Neuronal stem cell (in vitro differentiated cells): Measurements from ENCODE around the gene CLEC16A.

ENCODE experiments used
- DNase-seq: peaks from one replicate; pipeline ENCODE4 v3.0.0-alpha.2; 2013; ENCODE audit warnings: low spot score
- H2AFZ ChIP-seq: one replicate; pipeline ENCODE4 v1.6.1; 2013; ENCODE audit warnings: mild to moderate bottlenecking, low read length, inconsistent platforms
- H2AK5ac ChIP-seq: 2 replicates; pipeline ENCODE4 v1.6.1; 2013; ENCODE audit warnings: low read depth, mild to moderate bottlenecking, inconsistent platforms, low read length, moderate library complexity, mixed read lengths
- H2BK120ac ChIP-seq: 2 replicates; pipeline ENCODE4 v1.6.1; 2013; ENCODE audit warnings: low read depth, mild to moderate bottlenecking, inconsistent platforms, low read length, moderate library complexity, mixed read lengths
- H2BK12ac ChIP-seq: one replicate; pipeline ENCODE4 v1.6.1; 2013; ENCODE audit warnings: low read length, inconsistent platforms
- H2BK15ac ChIP-seq: 2 replicates; pipeline ENCODE4 v1.6.1; 2013; ENCODE audit warnings: mild to moderate bottlenecking, low read length, inconsistent platforms, mixed read lengths
- H2BK5ac ChIP-seq: one replicate; pipeline ENCODE4 v1.6.1; 2013; ENCODE audit warnings: inconsistent platforms, mild to moderate bottlenecking, low read length, moderate library complexity
- H3K14ac ChIP-seq: one replicate; pipeline ENCODE4 v1.6.1; 2013; ENCODE audit warnings: low read length, inconsistent platforms
- H3K18ac ChIP-seq: 2 replicates; pipeline ENCODE4 v1.6.1; 2013; ENCODE audit warnings: low read length, inconsistent platforms
- H3K23ac ChIP-seq: 2 replicates; pipeline ENCODE4 v1.6.1; 2013; ENCODE audit warnings: low read depth, mild to moderate bottlenecking, mixed read lengths, low read length, inconsistent platforms; ENCODE audit not compliant: poor library complexity
- H3K27ac ChIP-seq: replicated peaks from 3 replicates; pipeline ENCODE4 v1.5.1; 2013; ENCODE audit warnings: low read length, inconsistent platforms
- H3K27me3 ChIP-seq, 3 experiments: 2 replicates each; pipeline ENCODE4 v1.6.1; 2013; ENCODE audit warnings: low read length in 3 of 3, mild to moderate bottlenecking in 2 of 3, inconsistent platforms in 1 of 3, low read depth in 1 of 3, mixed read lengths in 1 of 3, moderate library complexity in 1 of 3; ENCODE audit not compliant: control insufficient read depth in 3 of 3, insufficient read depth in 3 of 3
- H3K36me3 ChIP-seq, 2 donors: replicated peaks in 1 of 2; 2 replicates each; pipeline ENCODE4 v1.6.1; 2013; ENCODE audit warnings: low read length in 2 of 2; ENCODE audit not compliant: control insufficient read depth in 2 of 2, insufficient read depth in 2 of 2
- H3K4ac ChIP-seq: 2 replicates; pipeline ENCODE4 v1.6.1; 2013; ENCODE audit warnings: inconsistent platforms, mild to moderate bottlenecking, low read length, moderate library complexity
- H3K4me1 ChIP-seq, 2 donors: 1 replicate in 1 of 2; 2 replicates in 1 of 2; pipeline ENCODE4 v1.6.1; 2013; ENCODE audit warnings: low read length in 2 of 2, low read depth in 1 of 2; ENCODE audit not compliant: control insufficient read depth in 2 of 2, insufficient read depth in 1 of 2
- H3K4me2 ChIP-seq: one replicate; pipeline ENCODE4 v1.6.1; 2013; ENCODE audit warnings: mild to moderate bottlenecking, low read length, inconsistent platforms; ENCODE audit not compliant: insufficient read depth, poor library complexity, severe bottlenecking
- H3K4me3 ChIP-seq, 2 donors: 2 replicates each; pipeline ENCODE4 v1.5.1; 2013; ENCODE audit warnings: low read length in 2 of 2, mild to moderate bottlenecking in 2 of 2, inconsistent platforms in 1 of 2, moderate library complexity in 1 of 2
- H3K79me1 ChIP-seq: one replicate; pipeline ENCODE4 v1.6.1; 2013; ENCODE audit warnings: low read depth, mild to moderate bottlenecking, inconsistent platforms, low read length, moderate library complexity
- H3K9ac ChIP-seq: one replicate; pipeline ENCODE4 v1.6.1; 2013; ENCODE audit warnings: mild to moderate bottlenecking, low read depth, low read length, inconsistent platforms; ENCODE audit not compliant: poor library complexity
- H3K9me3 ChIP-seq, 2 donors: replicated peaks in 1 of 2; 2 replicates each; pipeline versions ENCODE3 to v1.6.1; 2013; ENCODE audit warnings: low read length in 2 of 2, mild to moderate bottlenecking in 2 of 2, inconsistent platforms in 1 of 2, low read depth in 1 of 2, mixed read lengths in 1 of 2, moderate library complexity in 1 of 2; ENCODE audit not compliant: control insufficient read depth in 2 of 2, insufficient read depth in 1 of 2
- H4K8ac ChIP-seq: one replicate; pipeline ENCODE4 v1.6.1; 2013; ENCODE audit warnings: low read depth, mild to moderate bottlenecking, inconsistent platforms, low read length, moderate library complexity
- H4K91ac ChIP-seq: one replicate; pipeline ENCODE4 v1.6.1; 2013; ENCODE audit warnings: low read length, low read depth, mild to moderate bottlenecking, inconsistent platforms; ENCODE audit not compliant: poor library complexity
- WGBS, 2 donors: extraction: QIAGEN DNeasy Blood & Tissue Kit; methylation state at CpG; one replicate each; pipeline ENCODE4 v1.1.7; 2013; ENCODE audit warnings: missing lambda C conversion rate in 2 of 2, mixed read lengths in 1 of 2; ENCODE audit not compliant: insufficient read length in 2 of 2, insufficient replicate concordance in 1 of 2; ENCODE audit errors: extremely low coverage in 2 of 2; 5-methylcytosine and 5-hydroxymethylcytosine counted together

Gene CLEC16A

GRCh38 chr16:11205065-11205699 lies 260.8 kb downstream of the CLEC16A start:
- Histone ChIP-seq H3K14ac (no peak overlapping the region), H2BK120ac (no peak overlapping the region), H4K8ac (no peak overlapping the region), H2AK5ac (peak overlapping the region; percentile 90), H3K4me3 (no peak overlapping the region), H3K36me3 (no peaks in the 10 kb centered on the region), H3K27me3 (no peaks in the 10 kb centered on the region), H3K9ac (no peak overlapping the region), H3K27ac (no peak overlapping the region), H2BK12ac (no peak overlapping the region), H3K79me1 (no peaks in the 10 kb centered on the region), H2BK5ac (no peak overlapping the region), H3K9me3 (peaks cover 3 to 5% of the 10 kb centered on the region in 2 donors), H4K91ac (no peak overlapping the region), H3K23ac (no peak overlapping the region), H3K4me1 (peaks cover 16 to 25% of the 10 kb centered on the region in 2 donors), H3K18ac (no peak overlapping the region), H2BK15ac (no peak overlapping the region), H3K4me2 (no peak overlapping the region), H2AFZ (no peak overlapping the region), H3K4ac (no peak overlapping the region)
- WGBS, 2 donors: no CpG with 5 or more reads among the region's 19 CpGs
- no peak for DNase-seq

GRCh38 chr16:11205754-11206581 lies 261.6 kb downstream of the CLEC16A start:
- Histone ChIP-seq H3K27ac (no peak overlapping the region), H3K36me3 (no peaks in the 10 kb centered on the region), H2BK5ac (no peak overlapping the region), H3K4me3 (no peak overlapping the region), H3K79me1 (no peaks in the 10 kb centered on the region), H3K9me3 (peaks cover 3 to 5% of the 10 kb centered on the region in 2 donors), H4K8ac (no peak overlapping the region), H2BK15ac (peak overlapping the region; percentile 82), H3K4me1 (peaks cover 10 to 25% of the 10 kb centered on the region in 2 donors), H2AK5ac (peak overlapping the region; percentile 86), H4K91ac (no peak overlapping the region), H3K4me2 (no peak overlapping the region), H3K4ac (no peak overlapping the region), H3K27me3 (no peaks in the 10 kb centered on the region), H3K18ac (peak overlapping the region; percentile 63), H3K14ac (no peak overlapping the region), H2BK12ac (peak overlapping the region; percentile 14), H3K9ac (no peak overlapping the region), H3K23ac (peak overlapping the region; percentile 6), H2AFZ (peak overlapping the region; percentile 72), H2BK120ac (no peak overlapping the region)
- DNase-seq: no peak
- no CpG with 5 or more reads among the region's 13 CpGs for WGBS, 2 donors

GRCh38 chr16:11207646-11208045 lies 263.3 kb downstream of the CLEC16A start:
- no peak overlapping the region for H3K4me2 ChIP-seq
- no peaks in the 10 kb centered on the region for H3K27me3 ChIP-seq
- H3K9ac ChIP-seq: no peak overlapping the region
- H4K91ac ChIP-seq: no peak overlapping the region
- H2BK15ac ChIP-seq: no peak overlapping the region
- H2AK5ac ChIP-seq: no peak overlapping the region
- no peak overlapping the region for H3K23ac ChIP-seq
- H2BK12ac ChIP-seq: no peak overlapping the region
- H3K27ac ChIP-seq: no peak overlapping the region
- H4K8ac ChIP-seq: no peak overlapping the region
- no peaks in the 10 kb centered on the region for H3K36me3 ChIP-seq
- no peak overlapping the region for H3K4me3 ChIP-seq
- H3K79me1 ChIP-seq: no peaks in the 10 kb centered on the region
- no peak overlapping the region for H3K14ac ChIP-seq
- no peak overlapping the region for H2AFZ ChIP-seq
- no peak overlapping the region for H2BK120ac ChIP-seq
- WGBS, 2 donors: no CpG with 5 or more reads among the region's 3 CpGs
- H3K18ac ChIP-seq: no peak overlapping the region
- no peak for DNase-seq
- no peak overlapping the region for H2BK5ac ChIP-seq
- H3K4ac ChIP-seq: no peak overlapping the region
- H3K9me3 ChIP-seq: peaks cover 3 to 5% of the 10 kb centered on the region in 2 donors
- peaks cover 1 to 16% of the 10 kb centered on the region in 2 donors for H3K4me1 ChIP-seq

GRCh38 chr16:11208916-11209665 lies 264.7 kb downstream of the CLEC16A start:
- Histone ChIP-seq H2AK5ac (no peak overlapping the region), H3K4me1 (peaks cover 0 to 14% of the 10 kb centered on the region in 2 donors), H2BK15ac (no peak overlapping the region), H3K18ac (no peak overlapping the region), H2BK120ac (no peak overlapping the region), H3K14ac (no peak overlapping the region), H2BK12ac (no peak overlapping the region), H2BK5ac (no peak overlapping the region), H3K27me3 (no peaks in the 10 kb centered on the region), H3K4me3 (no peak overlapping the region), H3K9me3 (peaks cover 3 to 5% of the 10 kb centered on the region in 2 donors), H3K36me3 (no peaks in the 10 kb centered on the region), H4K91ac (no peak overlapping the region), H3K27ac (no peak overlapping the region), H2AFZ (no peak overlapping the region), H3K79me1 (no peaks in the 10 kb centered on the region), H4K8ac (no peak overlapping the region), H3K9ac (no peak overlapping the region), H3K4ac (no peak overlapping the region), H3K23ac (no peak overlapping the region), H3K4me2 (no peak overlapping the region)
- whole genome bisulfite sequencing, 2 donors: no CpG with 5 or more reads among the region's 9 CpGs
- DNase-seq: no peak
